NCI-H2081 treated with DMSO at 0.1 percent for 48 hours (cell line): Measurements from ENCODE around the gene AFAP1L2.
A peak's percentile ranks its signal among the peaks of the same experiment; 100 is the strongest.

Experiments
- DNase-seq: peaks from one replicate; lab custom pipeline; 2025; lab: John Stamatoyannopoulos, UW

Gene AFAP1L2

GRCh38 chr10:114310346-114310745 lies 94.0 kb downstream of the AFAP1L2 start:
- DNase-seq = no peak

- DNase-seq = no peak
Observed at GRCh38 chr10:114309364-114309651, 95.0 kb downstream of the AFAP1L2 start.

- no peak for DNase-seq
Observed at GRCh38 chr10:114308531-114309363, 95.6 kb downstream of the AFAP1L2 start.

GRCh38 chr10:114307731-114308130 lies 96.6 kb downstream of the AFAP1L2 start:
- DNase-seq = no peak

- no peak for DNase-seq
Observed at GRCh38 chr10:114306116-114306973, 98.0 kb downstream of the AFAP1L2 start.

GRCh38 chr10:114305521-114305925 lies 98.8 kb downstream of the AFAP1L2 start:
- no peak for DNase-seq

GRCh38 chr10:114304571-114305421 lies 99.5 kb downstream of the AFAP1L2 start:
- DNase-seq = no peak

GRCh38 chr10:114304017-114304570 lies 100.2 kb downstream of the AFAP1L2 start:
- DNase-seq = peak; percentile 15

GRCh38 chr10:114303556-114303955 lies 100.7 kb downstream of the AFAP1L2 start:
- no peak for DNase-seq

- DNase-seq = no peak
Observed at GRCh38 chr10:114301951-114302710, 102.2 kb downstream of the AFAP1L2 start.

GRCh38 chr10:114301177-114301576 lies 103.1 kb downstream of the AFAP1L2 start:
- DNase-seq = no peak

GRCh38 chr10:114300036-114300645 lies 104.2 kb downstream of the AFAP1L2 start:
- DNase-seq = no peak

GRCh38 chr10:114297136-114297705 lies 107.1 kb downstream of the AFAP1L2 start:
- DNase-seq = no peak

GRCh38 chr10:114295393-114295792 lies 108.9 kb downstream of the AFAP1L2 start:
- DNase-seq = no peak

GRCh38 chr10:114294549-114294948 lies 109.8 kb downstream of the AFAP1L2 start:
- no peak for DNase-seq

- DNase-seq = no peak
Observed at GRCh38 chr10:114293075-114293474, 111.2 kb downstream of the AFAP1L2 start.

- DNase-seq = no peak
Observed at GRCh38 chr10:114291516-114291915, 112.8 kb downstream of the AFAP1L2 start.

GRCh38 chr10:114291076-114291475 lies 113.2 kb downstream of the AFAP1L2 start:
- no peak for DNase-seq

GRCh38 chr10:114290038-114290437 lies 114.3 kb downstream of the AFAP1L2 start:
- DNase-seq = no peak

- DNase-seq = no peak
Observed at GRCh38 chr10:114289096-114289436, 115.2 kb downstream of the AFAP1L2 start.
